Ovary (tissue), 3 donors: ENCODE measurements around the gene TMPRSS3.

ENCODE experiments used
- CTCF ChIP-seq, 3 donors: fragments of 450-650 bp in 2 of 3; fragments of 200-600 bp in 1 of 3; IDR thresholded peaks; one replicate each; pipeline versions ENCODE4 v1.5.1 to v1.8.0; 2016 to 2022; ENCODE audit warnings: antibody characterized with exemption in 3 of 3, mild to moderate bottlenecking in 1 of 3
- POLR2A ChIP-seq: fragments of 450-650 bp; IDR thresholded peaks from one replicate; pipeline ENCODE4 v1.6.1; 2017; ENCODE audit warnings: antibody characterized with exemption, mild to moderate bottlenecking, moderate library complexity
- donor health status: DM: no; HTN: no; CAD: no.

DNA sequence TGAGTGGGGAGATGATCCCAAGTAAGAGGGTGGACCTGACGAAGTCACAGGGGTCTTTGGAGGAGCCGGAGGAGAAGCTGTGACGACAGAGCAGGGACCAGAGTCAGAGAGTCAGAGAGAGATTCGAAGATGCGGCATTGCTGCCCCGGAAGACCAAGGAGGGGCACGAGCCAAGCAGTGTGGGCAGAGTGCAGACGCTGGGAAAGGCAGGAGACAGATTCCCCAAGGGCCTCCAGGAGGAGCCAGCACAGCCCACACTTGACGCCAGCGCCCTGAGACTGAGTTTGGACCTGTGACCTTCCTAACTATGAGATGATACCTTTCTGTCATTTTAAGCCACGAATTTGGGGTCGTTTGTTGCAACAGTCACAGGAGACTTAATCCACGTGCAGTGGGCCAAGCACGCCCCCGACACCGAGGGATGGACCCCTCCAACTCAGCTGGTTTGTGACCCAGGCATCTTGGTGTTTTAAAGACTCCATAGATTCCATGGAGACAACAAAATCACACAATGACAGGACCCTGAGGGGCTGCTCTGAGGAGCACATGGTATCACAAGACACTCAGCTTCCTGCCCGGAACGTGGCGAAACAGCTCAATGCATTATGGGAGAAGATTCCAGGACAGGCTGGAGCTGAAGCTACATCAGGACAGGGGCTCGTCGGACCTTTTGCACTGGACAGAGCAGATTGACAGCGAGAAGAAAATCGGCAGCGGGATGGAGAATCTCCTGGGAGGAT lies 18.5 kb downstream of the TMPRSS3 start:
- TF ChIP-seq POLR2A (no peak), CTCF (IDR thresholded peaks at IDR 0.05) (no peak)
